Heart left ventricle (tissue), 13 donors: Measurements from ENCODE around the gene MYO15A.

Experiments
- CTCF ChIP-seq, 12 donors: fragments of 200-600 bp; sonication (generic) in 4 of 12; IDR thresholded peaks; one replicate each; pipeline versions ENCODE4 v1.5.0 to v1.8.0; 2018 to 2022; ENCODE audit warnings: antibody characterized with exemption in 12 of 12, mild to moderate bottlenecking in 5 of 12
- POLR2A ChIP-seq, 2 donors: fragments of 450-650 bp; IDR thresholded peaks; one replicate each; pipeline ENCODE4 v1.6.1; 2017; ENCODE audit warnings: antibody characterized with exemption in 2 of 2, mild to moderate bottlenecking in 2 of 2, moderate library complexity in 2 of 2
- donor health status: ischemic (EF 13 %, LVEDD 7.1; RV severe dilation, severe dysfunction).
- donor health status: DM: no; HTN: yes; CAD: no.
- donor health status: DM: no; HTN: no; CAD: no.
- donor health status: ischemic (EF 25% LVEDD 6.9; RV normal size, moderate dysfunction).
- donor health status: ischemic (EF 25% LVEDD 5.7; RV mildly dilated, moderate dysfunction).
- donor health status: ischemic (EF 35%, LVEDD 5.7; RV mildly dilated, moderate dysfunction).
- donor health status: nonischemic (EF 11% LVEDD 7.7; RV severe dilation, severe dysfunction).
- donor health status: DM: yes; HTN: yes; CAD: no.
- donor health status: PGD.
- donor health status: ischemic (EF 29% LVEDD 5.4; RV normal size, mild dysfunction).
- donor health status: nonischemic (EF 23%, LVEDD 6.1; RV moderate dilation, normal function).

- TF ChIP-seq CTCF (IDR thresholded peaks at IDR 0.05) = no peak
- no peak for TF ChIP-seq POLR2A (IDR thresholded peaks at IDR 0.05)
Observed at GRCh38 chr17:18157354-18157985, 48.9 kb downstream of the MYO15A start.
